ENCODE results near the gene FOSL2.

Gene FOSL2

DNA sequence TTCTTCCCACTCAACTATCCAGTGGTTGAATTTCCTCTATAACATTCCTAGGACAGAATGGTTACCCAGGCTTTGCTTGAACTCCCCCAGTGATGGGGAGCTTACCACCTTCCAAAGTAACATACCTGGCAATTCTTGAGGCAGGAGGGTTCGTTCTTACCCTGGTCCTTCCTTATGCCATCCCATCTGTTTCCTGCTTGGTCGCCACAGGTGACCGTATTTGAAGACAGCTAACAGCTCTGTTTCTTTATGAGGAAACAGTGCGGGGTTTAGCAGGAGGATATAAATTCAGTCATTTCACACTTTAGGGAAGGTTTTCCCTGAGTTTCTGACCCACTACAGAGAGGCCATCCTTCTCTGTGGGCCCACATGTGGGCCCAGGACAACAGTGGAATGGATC, 42.6 kb downstream of the FOSL2 start:
- no peaks in the 10 kb centered on the region for H4K20me1 ChIP-seq (ENCODE audit: insufficient read depth, low read length)
- no peaks in the 10 kb centered on the region for H3K4me1 ChIP-seq (ENCODE audit: insufficient read depth, low read length, severe bottlenecking)
- no peaks in the 10 kb centered on the region for H3K27me3 ChIP-seq (ENCODE audit: insufficient read depth, low read length)
- H3K27ac ChIP-seq (ENCODE audit: low read depth, low read length, poor library complexity, severe bottlenecking): no peak overlapping the region
- no peaks in the 10 kb centered on the region for H3K9me3 ChIP-seq (ENCODE audit: low read length)
- no peaks in the 10 kb centered on the region for H3K9me2 ChIP-seq (ENCODE audit: low read depth, low read length)
- H3F3A ChIP-seq (ENCODE audit: insufficient read depth, low read length): no peaks in the 10 kb centered on the region
- no peaks in the 10 kb centered on the region for H3K36me3 ChIP-seq (ENCODE audit: insufficient read depth, low read length)
- no peak overlapping the region for H3K4me3 ChIP-seq (ENCODE audit: low read depth, low read length, poor library complexity, severe bottlenecking)
- no peak overlapping the region for H3K9ac ChIP-seq (ENCODE audit: low read length)
- no peak overlapping the region for H2AFZ ChIP-seq (ENCODE audit: low read length)
- H3K79me2 ChIP-seq (ENCODE audit: insufficient read depth, low read length): no peaks in the 10 kb centered on the region
- TF ChIP-seq, protein P1, sequence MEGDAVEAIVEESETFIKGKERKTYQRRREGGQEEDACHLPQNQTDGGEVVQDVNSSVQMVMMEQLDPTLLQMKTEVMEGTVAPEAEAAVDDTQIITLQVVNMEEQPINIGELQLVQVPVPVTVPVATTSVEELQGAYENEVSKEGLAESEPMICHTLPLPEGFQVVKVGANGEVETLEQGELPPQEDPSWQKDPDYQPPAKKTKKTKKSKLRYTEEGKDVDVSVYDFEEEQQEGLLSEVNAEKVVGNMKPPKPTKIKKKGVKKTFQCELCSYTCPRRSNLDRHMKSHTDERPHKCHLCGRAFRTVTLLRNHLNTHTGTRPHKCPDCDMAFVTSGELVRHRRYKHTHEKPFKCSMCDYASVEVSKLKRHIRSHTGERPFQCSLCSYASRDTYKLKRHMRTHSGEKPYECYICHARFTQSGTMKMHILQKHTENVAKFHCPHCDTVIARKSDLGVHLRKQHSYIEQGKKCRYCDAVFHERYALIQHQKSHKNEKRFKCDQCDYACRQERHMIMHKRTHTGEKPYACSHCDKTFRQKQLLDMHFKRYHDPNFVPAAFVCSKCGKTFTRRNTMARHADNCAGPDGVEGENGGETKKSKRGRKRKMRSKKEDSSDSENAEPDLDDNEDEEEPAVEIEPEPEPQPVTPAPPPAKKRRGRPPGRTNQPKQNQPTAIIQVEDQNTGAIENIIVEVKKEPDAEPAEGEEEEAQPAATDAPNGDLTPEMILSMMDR (IDR thresholded peaks at IDR 0.05; ENCODE audit: low read length): no peak
- TF ChIP-seq EZH2 (IDR thresholded peaks at IDR 0.05; ENCODE audit: borderline replicate concordance, low read length): no peak
- H3K4me2 ChIP-seq (ENCODE audit: low read length): no peak overlapping the region

DNA sequence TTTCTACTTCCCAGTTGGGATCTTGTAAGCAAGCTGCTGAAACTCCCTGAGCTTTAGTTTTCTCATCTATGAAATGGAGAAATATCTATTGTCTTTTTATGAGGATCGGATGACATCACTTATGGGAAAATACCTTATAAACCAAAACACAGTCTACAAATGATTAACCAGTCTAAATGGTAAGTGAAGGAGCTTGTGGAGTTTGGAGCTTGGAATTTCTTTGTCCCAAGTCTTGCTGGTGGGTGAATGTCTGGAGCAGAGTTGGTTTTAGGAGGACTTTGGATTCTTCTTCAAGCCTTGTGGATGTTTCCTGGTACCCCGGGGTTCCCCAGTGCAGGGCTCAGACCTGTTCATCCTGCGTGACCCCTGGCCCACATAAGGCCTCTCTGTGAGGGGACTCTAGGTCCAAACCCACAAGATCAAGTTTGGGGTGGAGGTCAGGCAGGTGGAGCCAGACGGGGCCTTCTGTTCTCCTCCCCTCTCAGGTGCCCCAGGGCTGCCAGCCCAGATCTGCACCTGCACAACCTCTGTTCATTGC, 43.2 kb downstream of the FOSL2 start:
- Histone ChIP-seq H3K27ac (ENCODE audit: low read depth, low read length, poor library complexity, severe bottlenecking) (no peak overlapping the region), H3K36me3 (ENCODE audit: insufficient read depth, low read length) (no peaks in the 10 kb centered on the region), H3K9ac (ENCODE audit: low read length) (no peak overlapping the region), H3K4me3 (ENCODE audit: low read depth, low read length, poor library complexity, severe bottlenecking) (no peak overlapping the region), H3K9me2 (ENCODE audit: low read depth, low read length) (no peaks in the 10 kb centered on the region), H3K27me3 (ENCODE audit: insufficient read depth, low read length) (no peaks in the 10 kb centered on the region), H4K20me1 (ENCODE audit: insufficient read depth, low read length) (no peaks in the 10 kb centered on the region), H2AFZ (ENCODE audit: low read length) (no peak overlapping the region), H3F3A (ENCODE audit: insufficient read depth, low read length) (no peaks in the 10 kb centered on the region), H3K4me1 (ENCODE audit: insufficient read depth, low read length, severe bottlenecking) (no peaks in the 10 kb centered on the region), H3K4me2 (ENCODE audit: low read length) (no peak overlapping the region), H3K79me2 (ENCODE audit: insufficient read depth, low read length) (no peaks in the 10 kb centered on the region), H3K9me3 (ENCODE audit: low read length) (no peaks in the 10 kb centered on the region)
- no peak for TF ChIP-seq EZH2 (IDR thresholded peaks at IDR 0.05; ENCODE audit: borderline replicate concordance, low read length)
- TF ChIP-seq, protein P1 (IDR thresholded peaks at IDR 0.05; ENCODE audit: low read length): no peak

DNA sequence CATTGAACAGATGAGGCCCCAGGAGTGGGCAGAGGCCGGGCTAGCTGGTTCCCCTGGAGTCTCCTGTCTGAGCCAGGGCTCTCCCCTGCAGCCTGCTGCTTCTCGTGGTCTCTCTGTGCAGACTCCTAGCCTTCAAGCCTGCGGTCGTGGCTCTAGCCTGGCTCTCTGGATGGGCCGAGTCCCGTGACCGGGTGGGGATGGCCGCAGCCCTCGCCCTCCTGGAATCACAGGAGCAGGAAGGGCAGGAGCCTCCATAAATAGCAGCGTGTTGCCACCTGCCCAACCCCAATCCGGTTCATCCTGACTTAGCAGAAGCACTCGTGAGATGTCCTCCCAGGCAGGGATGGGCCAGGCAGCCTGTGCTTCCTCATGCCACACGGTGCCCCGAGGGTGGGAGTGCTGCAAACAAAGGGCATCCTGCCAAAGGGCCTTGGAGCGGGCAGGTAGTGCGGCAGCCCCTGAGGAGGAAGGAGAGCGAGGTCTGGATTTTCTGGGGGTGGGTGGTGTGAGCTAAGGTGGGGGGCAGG, 43.9 kb downstream of the FOSL2 start:
- H2AFZ ChIP-seq (ENCODE audit: low read length): no peak overlapping the region
- H4K20me1 ChIP-seq (ENCODE audit: insufficient read depth, low read length): no peaks in the 10 kb centered on the region
- no peaks in the 10 kb centered on the region for H3F3A ChIP-seq (ENCODE audit: insufficient read depth, low read length)
- H3K4me2 ChIP-seq (ENCODE audit: low read length): no peak overlapping the region
- no peak overlapping the region for H3K9ac ChIP-seq (ENCODE audit: low read length)
- no peak overlapping the region for H3K27ac ChIP-seq (ENCODE audit: low read depth, low read length, poor library complexity, severe bottlenecking)
- H3K9me3 ChIP-seq (ENCODE audit: low read length): no peaks in the 10 kb centered on the region
- no peaks in the 10 kb centered on the region for H3K4me1 ChIP-seq (ENCODE audit: insufficient read depth, low read length, severe bottlenecking)
- no peaks in the 10 kb centered on the region for H3K9me2 ChIP-seq (ENCODE audit: low read depth, low read length)
- TF ChIP-seq, protein P1 (IDR thresholded peaks at IDR 0.05; ENCODE audit: low read length): no peak
- no peak for TF ChIP-seq EZH2 (IDR thresholded peaks at IDR 0.05; ENCODE audit: borderline replicate concordance, low read length)
- no peak overlapping the region for H3K4me3 ChIP-seq (ENCODE audit: low read depth, low read length, poor library complexity, severe bottlenecking)
- no peaks in the 10 kb centered on the region for H3K36me3 ChIP-seq (ENCODE audit: insufficient read depth, low read length)
- H3K27me3 ChIP-seq (ENCODE audit: insufficient read depth, low read length): no peaks in the 10 kb centered on the region
- H3K79me2 ChIP-seq (ENCODE audit: insufficient read depth, low read length): no peaks in the 10 kb centered on the region
